ENCODE measurements around the gene PCDHB7. TPM values are rescaled to one million over a fixed set of nuclear protein-coding genes. Genes with fewer than 3 reads are reported as not detected.
"Not testable (repeated sequence)": the region's sequence is repeated elsewhere in the genome, so short reads cannot be mapped to it uniquely, and the experiment has no call there.

The PCDHB7 gene
- total and polyA plus RNA-seq, 2 donors (not counting 1 experiment from before 2014, with no cell fraction given): 0.61 to 1.5 TPM

- H3K9me3 ChIP-seq (ENCODE audit: control insufficient read depth, insufficient read depth, low read depth, low read length): no peaks in the 10 kb centered on the region
- H4K20me1 ChIP-seq (ENCODE audit: control insufficient read depth, extremely low read depth, insufficient read depth, low read length): no peaks in the 10 kb centered on the region
- H3K4me2 ChIP-seq (ENCODE audit: extremely low read depth, insufficient read depth, low read length): no peak within 1 kb of the TSS
- H3K4me3 ChIP-seq (replicated peaks in 1 of 4; ENCODE audit: control extremely low read depth in 1 of 4, insufficient read depth in 1 of 4, low read depth in 3 of 4, low read length in 4 of 4): peak within 1 kb of the TSS in 3 of 4 experiments; percentile 2 to 59 (median 49)
- no peaks in the 10 kb centered on the region for H3K4me1 ChIP-seq (ENCODE audit: control insufficient read depth, extremely low read depth, insufficient read depth, low read length)
- H3K27me3 ChIP-seq (ENCODE audit: control insufficient read depth, insufficient read depth, low read length): no peaks in the 10 kb centered on the region
- TF ChIP-seq EZH2 (IDR thresholded peaks at IDR 0.05; ENCODE audit: low read length, missing control alignments): no peak
- peak; percentile 15 to 45 for TF ChIP-seq CTCF (conservative IDR thresholded peaks at IDR 0.05 in 1 of 2, IDR thresholded peaks at IDR 0.05 in 1 of 2; ENCODE audit: low read depth in 1 of 2, low read length in 2 of 2)
- no peak within 1 kb of the TSS for H3K27ac ChIP-seq (ENCODE audit: insufficient read depth, low read length)
- peak; percentile 2 to 33 for DNase-seq (ENCODE audit: low read depth in 2 of 2)
- no peak within 1 kb of the TSS for H2AFZ ChIP-seq (ENCODE audit: low read length)
- no peaks in the 10 kb centered on the region for H3K79me2 ChIP-seq (ENCODE audit: control insufficient read depth, insufficient read depth, low read length)
- no peaks in the 10 kb centered on the region for H3K36me3 ChIP-seq (ENCODE audit: control insufficient read depth, insufficient read depth, low read length)
- no peak within 1 kb of the TSS for H3K9ac ChIP-seq (ENCODE audit: insufficient read depth, low read length)
Observed at GRCh38 chr5:141135030-141135717, 37.3 kb upstream of the PCDHB7 start, which contains the start of gene PCDHB5. Gene PCDHB5 (plus strand): TSS chr5:141135206. CDS start chr5:141135435, 229 bp downstream.

- DNase-seq (ENCODE audit: low read depth in 2 of 2): no peak
- Histone ChIP-seq H3K4me3 (replicated peaks in 1 of 4; ENCODE audit: control extremely low read depth in 1 of 4, insufficient read depth in 1 of 4, low read depth in 3 of 4, low read length in 4 of 4) (peak overlapping the region in 2 of 4 experiments; percentile 49 to 59), H3K27me3 (ENCODE audit: control insufficient read depth, insufficient read depth, low read length) (no peaks in the 10 kb centered on the region), H3K9ac (ENCODE audit: insufficient read depth, low read length) (no peak overlapping the region), H3K4me2 (ENCODE audit: extremely low read depth, insufficient read depth, low read length) (no peak overlapping the region), H3K9me3 (ENCODE audit: control insufficient read depth, insufficient read depth, low read depth, low read length) (no peaks in the 10 kb centered on the region), H3K36me3 (ENCODE audit: control insufficient read depth, insufficient read depth, low read length) (no peaks in the 10 kb centered on the region), H2AFZ (ENCODE audit: low read length) (no peak overlapping the region), H3K79me2 (ENCODE audit: control insufficient read depth, insufficient read depth, low read length) (no peaks in the 10 kb centered on the region), H4K20me1 (ENCODE audit: control insufficient read depth, extremely low read depth, insufficient read depth, low read length) (no peaks in the 10 kb centered on the region), H3K27ac (ENCODE audit: insufficient read depth, low read length) (no peak overlapping the region), H3K4me1 (ENCODE audit: control insufficient read depth, extremely low read depth, insufficient read depth, low read length) (no peaks in the 10 kb centered on the region)
- no peak for TF ChIP-seq CTCF (conservative IDR thresholded peaks at IDR 0.05 in 1 of 2, IDR thresholded peaks at IDR 0.05 in 1 of 2; ENCODE audit: low read depth in 1 of 2, low read length in 2 of 2)
- no peak for TF ChIP-seq EZH2 (IDR thresholded peaks at IDR 0.05; ENCODE audit: low read length, missing control alignments)
Observed at GRCh38 chr5:141135718-141136266, 36.7 kb upstream of the PCDHB7 start.

- H2AFZ ChIP-seq (ENCODE audit: low read length); DNase-seq (ENCODE audit: low read depth in 2 of 2); H3K27ac ChIP-seq (ENCODE audit: insufficient read depth, low read length); H3K4me1 ChIP-seq (ENCODE audit: control insufficient read depth, extremely low read depth, insufficient read depth, low read length); H3K4me3 ChIP-seq (replicated peaks in 1 of 4; ENCODE audit: control extremely low read depth in 1 of 4, insufficient read depth in 1 of 4, low read depth in 3 of 4, low read length in 4 of 4); H3K36me3 ChIP-seq (ENCODE audit: control insufficient read depth, insufficient read depth, low read length); H3K27me3 ChIP-seq (ENCODE audit: control insufficient read depth, insufficient read depth, low read length); H3K79me2 ChIP-seq (ENCODE audit: control insufficient read depth, insufficient read depth, low read length); H3K4me2 ChIP-seq (ENCODE audit: extremely low read depth, insufficient read depth, low read length); H3K9me3 ChIP-seq (ENCODE audit: control insufficient read depth, insufficient read depth, low read depth, low read length); H3K9ac ChIP-seq (ENCODE audit: insufficient read depth, low read length); H4K20me1 ChIP-seq (ENCODE audit: control insufficient read depth, extremely low read depth, insufficient read depth, low read length): not testable (repeated sequence)
Observed at GRCh38 chr5:141137346-141137745, 35.1 kb upstream of the PCDHB7 start.
